ENCODE data around the gene DGLUCY. TPM values are rescaled to one million over a fixed set of nuclear protein-coding genes. Genes with fewer than 3 reads are reported as not detected.
"Not testable (repeated sequence)": the region's sequence is repeated elsewhere in the genome, so short reads cannot be mapped to it uniquely, and the experiment has no call there.

DGLUCY gene
- total RNA-seq, 1 donor from 2014 or later = 28.2 TPM

DNA sequence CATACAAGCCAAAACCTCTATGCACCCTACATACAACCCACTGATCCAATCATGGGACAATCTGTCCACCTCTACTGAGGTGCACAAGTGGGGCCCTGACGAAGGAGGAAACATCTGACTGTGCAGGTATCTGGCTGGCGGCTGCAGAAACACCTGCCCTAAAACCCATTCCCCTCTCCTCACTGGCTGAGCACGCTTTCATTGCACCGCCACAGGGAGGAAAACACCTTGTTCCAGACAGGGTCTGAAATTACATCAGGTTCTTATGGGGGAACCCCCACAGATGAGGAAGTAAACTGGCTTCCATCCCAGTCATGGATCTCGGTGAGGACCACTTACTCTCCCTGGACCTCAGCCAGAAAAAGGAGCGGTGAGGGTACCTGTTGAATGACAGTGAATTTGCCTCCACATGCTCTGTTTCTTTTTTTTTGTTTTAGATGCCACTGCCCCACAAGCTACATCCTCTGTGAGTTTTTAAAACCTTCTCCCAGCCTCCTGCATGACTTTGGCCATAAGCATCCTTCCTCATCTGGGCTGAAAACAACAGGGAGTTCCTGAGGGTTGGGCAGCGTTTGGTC, 23.8 kb upstream of the DGLUCY start:
- intact Hi-C loops (cut with micrococcal nuclease) = no loop called here
- Mint-ChIP-seq H3K27ac (no peak overlapping the region), H3K9me3 (no peaks in the 10 kb centered on the region), H3K4me1 (ENCODE audit: low read depth) (peaks cover 13% of the 10 kb centered on the region), H3K27me3 (ENCODE audit: insufficient read depth) (peaks cover 2% of the 10 kb centered on the region), H3K36me3 (ENCODE audit: low read depth) (peaks cover 4% of the 10 kb centered on the region), H3K4me3 (no peak overlapping the region)
- DNase-seq (ENCODE audit: low spot score) = no peak

DNA sequence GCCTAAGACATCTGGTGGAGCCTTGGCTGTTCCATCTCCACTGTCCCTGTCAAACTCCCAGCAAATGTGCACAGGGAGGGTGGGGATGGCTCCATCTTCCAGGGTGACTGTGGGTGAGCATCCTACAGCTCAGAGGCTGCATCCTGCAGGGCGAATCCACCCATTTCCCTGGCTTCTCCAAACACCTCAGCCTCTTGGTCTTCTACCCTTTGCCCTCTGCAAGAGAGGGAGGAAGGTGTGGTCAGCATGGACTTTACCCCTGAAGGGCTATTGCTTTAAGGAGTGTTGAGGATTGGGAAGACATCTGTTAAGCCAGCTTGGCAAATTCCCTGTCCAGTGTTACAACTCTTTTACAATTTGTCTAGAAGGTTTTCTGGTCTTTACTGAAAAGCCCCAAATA, 23.1 kb upstream of the DGLUCY start:
- intact Hi-C loops (cut with micrococcal nuclease) = no loop called here
- peaks cover 13% of the 10 kb centered on the region for H3K4me1 Mint-ChIP-seq (ENCODE audit: low read depth)
- peaks cover 3% of the 10 kb centered on the region for H3K27me3 Mint-ChIP-seq (ENCODE audit: insufficient read depth)
- no peak for DNase-seq (ENCODE audit: low spot score)
- H3K9me3 Mint-ChIP-seq = no peaks in the 10 kb centered on the region
- H3K4me3 Mint-ChIP-seq = no peak overlapping the region
- H3K36me3 Mint-ChIP-seq (ENCODE audit: low read depth) = peaks cover 4% of the 10 kb centered on the region
- H3K27ac Mint-ChIP-seq = no peak overlapping the region

DNA sequence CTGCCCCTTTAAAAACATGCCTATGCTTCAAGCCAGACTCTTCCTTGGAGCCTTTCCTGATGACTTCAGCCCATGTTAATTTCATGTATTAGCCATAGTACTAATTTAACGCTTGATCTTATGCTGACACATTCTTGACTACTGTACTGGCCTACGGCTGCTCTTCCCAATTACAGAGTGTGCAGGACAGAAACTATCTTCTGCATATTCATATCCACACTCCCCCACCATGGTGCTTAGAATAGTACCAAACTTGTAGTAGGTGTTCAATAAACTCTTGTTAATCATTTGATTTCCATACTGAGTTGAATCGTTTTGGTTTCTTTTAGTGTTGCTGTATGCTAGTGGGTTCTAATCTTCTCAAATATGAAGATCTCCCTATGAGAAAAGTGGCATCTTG, 21.8 kb upstream of the DGLUCY start:
- Mint-ChIP-seq H3K4me1 (ENCODE audit: low read depth) (peaks cover 10% of the 10 kb centered on the region), H3K27ac (no peak overlapping the region), H3K36me3 (ENCODE audit: low read depth) (peaks cover 7% of the 10 kb centered on the region), H3K27me3 (ENCODE audit: insufficient read depth) (peaks cover 5% of the 10 kb centered on the region), H3K4me3 (no peak overlapping the region), H3K9me3 (no peaks in the 10 kb centered on the region)
- intact Hi-C loops (cut with micrococcal nuclease) = no loop called here
- DNase-seq (ENCODE audit: low spot score) = no peak

DNA sequence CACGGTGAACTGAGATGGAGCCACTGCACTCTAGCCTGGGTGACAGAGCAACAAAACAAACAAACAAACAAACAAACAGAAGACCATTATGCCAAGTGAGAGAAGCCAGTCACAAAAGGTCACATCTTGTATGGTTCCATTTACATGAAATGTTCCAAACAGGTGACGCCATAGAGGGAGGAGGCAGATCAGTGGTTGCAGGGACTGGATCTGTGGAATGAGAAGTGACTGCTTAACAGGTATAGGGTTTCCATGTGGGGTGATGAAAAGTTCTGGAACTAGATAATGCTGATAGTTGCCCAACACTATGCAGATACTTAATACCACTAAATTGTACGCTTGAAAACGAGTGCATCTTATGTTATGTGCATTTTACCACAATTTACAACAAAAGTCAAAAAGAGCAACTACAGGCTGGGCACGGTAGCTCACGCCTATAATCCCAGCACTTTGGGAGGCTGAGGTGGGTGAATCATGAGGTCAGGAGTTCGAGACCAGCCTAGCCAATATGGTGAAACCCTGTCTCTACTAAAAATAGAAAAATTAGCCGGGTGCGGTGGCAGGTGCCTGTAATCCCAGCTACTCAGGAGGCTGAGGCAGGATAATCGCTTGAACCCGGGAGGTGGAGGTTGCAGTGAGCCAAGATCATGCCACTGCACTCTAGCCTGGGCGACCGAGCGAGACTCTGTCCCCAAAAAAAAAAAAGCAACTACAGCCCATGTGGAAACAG, 20.0 kb upstream of the DGLUCY start:
- H3K36me3 Mint-ChIP-seq (ENCODE audit: low read depth); H3K4me1 Mint-ChIP-seq (ENCODE audit: low read depth); H3K9me3 Mint-ChIP-seq; H3K4me3 Mint-ChIP-seq; DNase-seq (ENCODE audit: low spot score); intact Hi-C loops (cut with micrococcal nuclease); H3K27ac Mint-ChIP-seq; H3K27me3 Mint-ChIP-seq (ENCODE audit: insufficient read depth): not testable (repeated sequence)

DNA sequence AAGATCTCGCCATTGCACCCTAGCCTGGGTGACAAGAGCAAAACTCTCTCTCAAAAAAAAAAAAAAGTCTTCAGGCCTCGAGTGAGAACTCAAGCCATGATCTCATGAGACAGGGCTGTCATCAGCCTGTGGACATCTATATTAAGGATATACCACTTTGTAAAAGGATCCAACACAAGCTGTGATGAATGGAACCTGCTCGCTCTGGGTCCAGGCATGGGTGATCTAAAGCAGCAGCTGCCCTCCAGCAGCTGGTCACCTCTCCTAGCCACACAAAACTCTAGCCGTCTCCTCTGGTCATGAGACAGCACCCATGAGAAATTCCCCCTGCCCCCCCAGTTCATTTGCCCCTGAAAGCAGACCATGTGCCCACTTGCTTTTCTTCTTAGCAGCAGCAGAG, 19.1 kb upstream of the DGLUCY start:
- no peak overlapping the region for H3K27ac Mint-ChIP-seq
- H3K4me1 Mint-ChIP-seq (ENCODE audit: low read depth) = no peaks in the 10 kb centered on the region
- peaks cover 6% of the 10 kb centered on the region for H3K36me3 Mint-ChIP-seq (ENCODE audit: low read depth)
- intact Hi-C loops (cut with micrococcal nuclease) = no loop called here
- H3K4me3 Mint-ChIP-seq = no peak overlapping the region
- H3K27me3 Mint-ChIP-seq (ENCODE audit: insufficient read depth) = peaks cover 4% of the 10 kb centered on the region
- no peak for DNase-seq (ENCODE audit: low spot score)
- no peaks in the 10 kb centered on the region for H3K9me3 Mint-ChIP-seq

DNA sequence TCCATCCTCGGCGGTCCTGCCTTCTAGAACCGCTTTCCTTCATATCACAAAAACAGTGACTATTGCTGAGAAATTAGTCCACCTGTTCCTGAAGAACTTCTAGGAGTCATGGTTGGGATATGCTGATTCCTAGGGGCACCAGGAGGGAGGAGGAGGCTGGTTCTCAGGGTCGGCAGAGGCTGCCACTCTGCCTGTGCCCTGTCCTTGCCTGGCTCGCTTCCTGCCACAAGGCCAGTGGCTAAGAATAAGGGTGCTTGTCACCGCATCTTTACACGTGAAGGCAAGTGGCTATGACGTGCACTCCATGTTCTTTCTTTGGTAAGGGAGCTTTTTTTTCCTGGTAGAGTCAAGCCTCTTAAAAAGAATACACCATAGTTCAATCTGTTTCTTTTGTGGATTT, 18.7 kb upstream of the DGLUCY start:
- peaks cover 6% of the 10 kb centered on the region for H3K36me3 Mint-ChIP-seq (ENCODE audit: low read depth)
- DNase-seq (ENCODE audit: low spot score) = no peak
- H3K27ac Mint-ChIP-seq = no peak overlapping the region
- no peaks in the 10 kb centered on the region for H3K9me3 Mint-ChIP-seq
- H3K4me3 Mint-ChIP-seq = no peak overlapping the region
- peaks cover 4% of the 10 kb centered on the region for H3K27me3 Mint-ChIP-seq (ENCODE audit: insufficient read depth)
- intact Hi-C loops (cut with micrococcal nuclease) = no loop called here
- no peaks in the 10 kb centered on the region for H3K4me1 Mint-ChIP-seq (ENCODE audit: low read depth)

DNA sequence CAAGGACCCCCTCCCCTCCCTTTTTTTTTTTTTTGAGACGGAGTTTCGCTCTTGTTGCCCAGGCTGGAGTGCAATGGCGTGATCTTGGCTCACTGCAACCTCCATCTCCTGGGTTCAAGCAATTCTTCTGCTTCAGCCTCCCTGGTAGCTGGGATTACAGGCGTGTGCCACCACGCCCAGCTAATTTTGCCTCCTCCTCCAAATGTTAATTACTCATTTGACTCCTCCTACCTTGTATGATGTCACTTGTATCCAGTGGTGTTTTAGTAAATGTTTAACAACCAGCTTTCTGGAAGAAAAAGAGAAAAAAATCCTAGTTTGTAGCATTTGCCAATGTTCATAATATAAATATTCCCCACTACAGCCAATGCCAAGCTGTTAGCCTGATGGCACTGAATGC, 16.2 kb upstream of the DGLUCY start:
- H3K9me3 Mint-ChIP-seq; H3K36me3 Mint-ChIP-seq (ENCODE audit: low read depth); DNase-seq (ENCODE audit: low spot score); H3K27me3 Mint-ChIP-seq (ENCODE audit: insufficient read depth); H3K4me3 Mint-ChIP-seq; H3K27ac Mint-ChIP-seq; H3K4me1 Mint-ChIP-seq (ENCODE audit: low read depth); intact Hi-C loops (cut with micrococcal nuclease): not testable (repeated sequence)

DNA sequence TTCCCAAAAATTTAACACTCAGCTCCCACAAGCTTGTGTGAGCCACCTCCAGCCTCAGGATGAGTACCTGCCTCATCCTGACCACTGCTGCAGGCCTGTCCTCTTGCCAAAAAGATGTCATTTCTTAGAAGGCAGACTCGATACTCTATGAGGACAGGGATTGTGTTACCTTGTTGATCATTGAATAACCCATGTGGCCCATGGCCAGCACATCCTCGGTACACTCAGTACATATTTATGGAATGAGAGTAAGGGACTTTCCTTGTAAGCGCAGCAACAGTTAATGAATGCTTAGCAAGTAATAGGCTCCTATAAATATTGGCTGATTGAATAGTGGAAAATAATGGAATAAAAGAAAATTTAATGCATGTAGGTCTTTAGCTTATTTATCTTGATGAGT, 15.3 kb upstream of the DGLUCY start:
- intact Hi-C loops (cut with micrococcal nuclease) = no loop called here
- no peak overlapping the region for H3K4me3 Mint-ChIP-seq
- peaks cover 4% of the 10 kb centered on the region for H3K27me3 Mint-ChIP-seq (ENCODE audit: insufficient read depth)
- H3K9me3 Mint-ChIP-seq = no peaks in the 10 kb centered on the region
- H3K27ac Mint-ChIP-seq = no peak overlapping the region
- no peak for DNase-seq (ENCODE audit: low spot score)
- H3K4me1 Mint-ChIP-seq (ENCODE audit: low read depth) = no peaks in the 10 kb centered on the region
- peaks cover 8% of the 10 kb centered on the region for H3K36me3 Mint-ChIP-seq (ENCODE audit: low read depth)

DNA sequence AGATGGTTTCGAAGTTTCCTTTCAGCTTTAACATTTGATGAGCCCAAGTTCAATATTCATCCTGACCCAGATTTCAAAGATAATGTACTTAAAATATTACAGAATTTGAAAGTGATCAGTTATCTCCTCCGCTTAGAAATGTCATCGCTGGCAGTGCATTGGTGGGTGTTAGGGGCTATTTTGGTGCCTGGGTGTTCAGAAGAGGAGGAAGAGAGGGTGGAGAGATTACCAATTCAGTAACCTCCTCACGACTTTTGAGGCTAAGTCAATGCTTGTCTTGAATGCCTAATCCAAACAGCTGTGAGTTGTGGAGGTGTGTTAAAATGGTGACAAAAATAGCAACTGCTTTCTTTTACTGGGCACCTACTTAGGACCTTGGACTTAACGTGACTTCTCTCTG, 13.8 kb upstream of the DGLUCY start:
- no peak overlapping the region for H3K27ac Mint-ChIP-seq
- peaks cover 4% of the 10 kb centered on the region for H3K27me3 Mint-ChIP-seq (ENCODE audit: insufficient read depth)
- peaks cover 8% of the 10 kb centered on the region for H3K36me3 Mint-ChIP-seq (ENCODE audit: low read depth)
- intact Hi-C loops (cut with micrococcal nuclease) = no loop called here
- H3K4me3 Mint-ChIP-seq = no peak overlapping the region
- no peaks in the 10 kb centered on the region for H3K9me3 Mint-ChIP-seq
- H3K4me1 Mint-ChIP-seq (ENCODE audit: low read depth) = no peaks in the 10 kb centered on the region
- no peak for DNase-seq (ENCODE audit: low spot score)

DNA sequence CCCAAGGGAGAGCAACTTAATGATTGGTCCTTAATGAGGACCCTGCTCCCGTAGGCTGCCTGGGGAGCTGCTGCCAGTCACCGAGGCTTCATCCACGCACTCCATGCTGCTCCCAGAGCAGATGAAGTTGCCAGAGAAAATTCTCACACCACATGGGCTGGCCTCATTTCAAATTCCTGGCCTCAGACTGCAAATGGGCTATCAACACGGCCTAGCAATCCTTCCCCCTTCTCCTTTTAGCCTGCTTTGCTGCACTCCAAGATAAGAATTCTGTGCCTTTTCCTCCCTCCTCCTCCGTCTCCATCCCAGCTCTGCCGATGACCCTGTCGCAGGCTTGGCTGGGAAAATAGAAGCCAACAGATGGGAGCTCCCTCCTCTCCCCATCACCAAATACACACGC, 10.8 kb upstream of the DGLUCY start:
- Mint-ChIP-seq H3K9me3 (no peaks in the 10 kb centered on the region), H3K36me3 (ENCODE audit: low read depth) (peaks cover 9% of the 10 kb centered on the region), H3K27me3 (ENCODE audit: insufficient read depth) (no peaks in the 10 kb centered on the region), H3K4me1 (ENCODE audit: low read depth) (peaks cover 9% of the 10 kb centered on the region), H3K4me3 (no peak overlapping the region), H3K27ac (no peak overlapping the region)
- intact Hi-C loops (cut with micrococcal nuclease) = no loop called here
- no peak for DNase-seq (ENCODE audit: low spot score)

DNA sequence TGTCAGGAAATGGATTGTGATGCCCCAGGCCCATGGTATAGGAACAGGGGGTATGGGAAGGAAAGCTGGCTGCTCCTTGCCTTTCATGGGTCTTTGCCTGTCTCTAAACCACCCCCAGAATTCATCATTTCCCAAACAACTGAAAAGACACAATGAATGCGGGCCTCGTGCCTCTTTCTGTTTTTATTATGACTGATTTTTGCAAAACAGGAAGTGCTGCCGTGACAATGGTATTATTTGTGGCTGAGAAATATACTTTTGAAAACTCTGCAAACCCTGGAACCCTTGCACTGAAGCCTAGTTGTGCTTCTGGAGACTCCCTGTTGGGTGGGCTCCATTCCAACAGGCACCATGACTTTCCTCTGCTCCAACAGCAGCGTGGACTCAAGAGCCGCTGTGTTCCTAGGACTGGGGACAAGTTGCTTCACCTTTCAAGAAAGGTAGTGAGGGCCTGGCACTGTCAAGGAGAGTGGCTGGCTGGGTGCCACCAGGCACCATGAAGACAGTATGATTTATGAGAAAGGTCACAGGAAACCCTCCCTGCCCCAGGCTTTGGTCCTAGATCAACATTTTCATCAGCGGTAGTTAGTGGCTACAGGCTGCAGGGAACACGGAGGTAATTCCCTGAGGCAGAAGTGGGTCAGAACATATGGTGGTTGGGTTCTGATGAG, 4.8 kb upstream of the DGLUCY start:
- peak overlapping the region; percentile 55 for H3K4me3 Mint-ChIP-seq
- H3K9me3 Mint-ChIP-seq = no peaks in the 10 kb centered on the region
- intact Hi-C loops (cut with micrococcal nuclease) = no loop called here
- H3K36me3 Mint-ChIP-seq (ENCODE audit: low read depth) = peaks cover 5% of the 10 kb centered on the region
- no peaks in the 10 kb centered on the region for H3K27me3 Mint-ChIP-seq (ENCODE audit: insufficient read depth)
- peak overlapping the region; percentile 93 for H3K27ac Mint-ChIP-seq
- peak; percentile 23 for DNase-seq (ENCODE audit: low spot score)
- peaks cover 52% of the 10 kb centered on the region for H3K4me1 Mint-ChIP-seq (ENCODE audit: low read depth)

DNA sequence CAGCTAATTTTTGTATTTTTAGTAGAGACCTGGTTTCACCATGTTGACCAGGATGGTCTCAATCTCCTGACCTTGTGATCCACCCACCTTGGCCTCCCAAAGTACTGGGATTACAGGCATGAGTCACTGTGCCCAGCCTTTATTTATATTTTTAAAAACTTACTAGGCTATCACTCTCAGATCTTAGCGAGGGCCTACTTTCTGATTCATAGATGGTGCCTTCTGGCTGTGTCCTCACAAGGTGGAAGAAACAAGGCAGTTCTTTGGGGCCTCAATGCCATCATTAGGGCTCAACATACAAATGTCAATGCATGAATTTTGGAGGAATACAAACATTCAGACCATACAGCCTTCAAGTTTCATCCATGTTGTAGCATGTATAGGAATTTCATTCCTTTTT, 2.4 kb upstream of the DGLUCY start:
- peaks cover 74% of the 10 kb centered on the region for H3K4me1 Mint-ChIP-seq (ENCODE audit: low read depth)
- no peaks in the 10 kb centered on the region for H3K9me3 Mint-ChIP-seq
- intact Hi-C loops (cut with micrococcal nuclease) = no loop called here
- DNase-seq (ENCODE audit: low spot score) = no peak
- H3K4me3 Mint-ChIP-seq = no peak overlapping the region
- H3K27me3 Mint-ChIP-seq (ENCODE audit: insufficient read depth) = no peaks in the 10 kb centered on the region
- H3K27ac Mint-ChIP-seq = no peak overlapping the region
- H3K36me3 Mint-ChIP-seq (ENCODE audit: low read depth) = peaks cover 12% of the 10 kb centered on the region

DNA sequence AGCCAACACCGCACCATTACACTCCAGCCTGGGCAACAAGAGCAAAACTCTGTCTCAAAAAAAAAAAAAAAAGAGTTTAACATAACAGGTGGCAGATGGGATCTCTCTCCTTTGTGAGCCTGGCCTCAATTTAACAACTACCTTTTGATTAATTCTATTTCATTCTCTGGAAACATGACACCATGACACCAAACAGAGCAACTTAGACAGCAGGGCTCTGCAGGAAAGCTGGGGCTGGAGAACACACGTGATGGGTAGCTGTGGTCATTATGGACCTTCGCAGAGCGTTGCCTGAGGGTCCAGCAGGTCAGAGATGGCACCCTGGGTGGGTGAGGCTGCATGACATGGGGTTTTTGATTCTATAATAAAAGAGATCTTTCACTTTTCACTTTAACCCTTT, 1.7 kb upstream of the DGLUCY start:
- peak overlapping the region; percentile 68 for H3K27ac Mint-ChIP-seq
- peaks cover 16% of the 10 kb centered on the region for H3K36me3 Mint-ChIP-seq (ENCODE audit: low read depth)
- peaks cover 81% of the 10 kb centered on the region for H3K4me1 Mint-ChIP-seq (ENCODE audit: low read depth)
- H3K4me3 Mint-ChIP-seq = peak overlapping the region; percentile 56
- H3K27me3 Mint-ChIP-seq (ENCODE audit: insufficient read depth) = no peaks in the 10 kb centered on the region
- H3K9me3 Mint-ChIP-seq = no peaks in the 10 kb centered on the region
- intact Hi-C loops (cut with micrococcal nuclease) = no loop called here
- no peak for DNase-seq (ENCODE audit: low spot score)
